MM.1S (cell line): ENCODE data around the gene HYAL1.

ENCODE experiments used
- DNase-seq: peaks from one replicate; pipeline ENCODE4 v3.0.0-alpha.2; 2015
- H2AFZ ChIP-seq: fragments of 300-600 bp; sonication (generic); 2 replicates; pipeline ENCODE4 v1.6.0; 2016; ENCODE audit warnings: antibody characterized with exemption, low read length
- H3F3A ChIP-seq: fragments of 300-600 bp; sonication (generic); 2 replicates; pipeline ENCODE4 v1.6.1; 2016; ENCODE audit warnings: mild to moderate bottlenecking, antibody characterized with exemption, low read length, moderate library complexity, mixed read lengths; ENCODE audit not compliant: insufficient read depth
- H3K27ac ChIP-seq: fragments of 300-600 bp; sonication (generic); 2 replicates; pipeline ENCODE4 v1.5.1; 2016; ENCODE audit warnings: mild to moderate bottlenecking, low read length
- H3K27me3 ChIP-seq: fragments of 300-600 bp; sonication (generic); replicated peaks from 2 replicates; pipeline ENCODE4 v1.6.0; 2016; ENCODE audit warnings: low read length; ENCODE audit not compliant: insufficient read depth
- H3K36me3 ChIP-seq: fragments of 300-600 bp; sonication (generic); replicated peaks from 2 replicates; pipeline ENCODE4 v1.6.1; 2016; ENCODE audit warnings: mild to moderate bottlenecking, low read length, mixed read lengths; ENCODE audit not compliant: insufficient read depth
- H3K4me1 ChIP-seq: fragments of 300-600 bp; sonication (generic); 2 replicates; pipeline ENCODE4 v1.6.1; 2016; ENCODE audit warnings: low read length, mixed read lengths
- H3K4me2 ChIP-seq: fragments of 300-600 bp; sonication (generic); 2 replicates; pipeline ENCODE4 v1.6.0; 2016; ENCODE audit warnings: low read depth, low read length
- H3K4me3 ChIP-seq: fragments of 300-600 bp; sonication (generic); 2 replicates; pipeline ENCODE4 v1.5.1; 2016; ENCODE audit warnings: low read length, mixed read lengths
- H3K79me2 ChIP-seq: fragments of 300-600 bp; sonication (generic); 2 replicates; pipeline ENCODE4 v1.6.1; 2016; ENCODE audit warnings: mixed run types, low read length, mixed read lengths
- H3K9ac ChIP-seq: fragments of 300-600 bp; sonication (generic); 2 replicates; pipeline ENCODE4 v1.6.1; 2016; ENCODE audit warnings: low read length, mixed read lengths
- H3K9me2 ChIP-seq: fragments of 300-600 bp; sonication (generic); replicated peaks from 2 replicates; pipeline ENCODE4 v1.6.1; 2016; ENCODE audit warnings: mild to moderate bottlenecking, low read length, mixed read lengths; ENCODE audit not compliant: insufficient read depth
- H3K9me3 ChIP-seq: fragments of 300-600 bp; sonication (generic); replicated peaks from 2 replicates; pipeline ENCODE4 v1.6.1; 2016; ENCODE audit warnings: mild to moderate bottlenecking, low read length, mixed read lengths; ENCODE audit not compliant: insufficient read depth
- H4K20me1 ChIP-seq: fragments of 300-600 bp; sonication (generic); 2 replicates; pipeline ENCODE4 v1.6.1; 2016; ENCODE audit warnings: mild to moderate bottlenecking, low read length, moderate library complexity, mixed read lengths; ENCODE audit not compliant: insufficient read depth
- EZH2 ChIP-seq: fragments of 300-600 bp; sonication (generic); optimal IDR thresholded peaks from 2 replicates; pipeline ENCODE3; 2017; ENCODE audit warnings: low read depth, mild to moderate bottlenecking, antibody characterized with exemption, low read length, mixed read lengths
- EZH2phosphoT487 ChIP-seq: fragments of 300-600 bp; sonication (generic); IDR thresholded peaks from 2 replicates; pipeline ENCODE4 v1.6.1; 2018; ENCODE audit warnings: antibody characterized with exemption, low read length
- TF ChIP-seq, protein P1 (sequence below): fragments of 300-600 bp; sonication (generic); IDR thresholded peaks from 2 replicates; pipeline ENCODE4 v1.5.1; 2016; ENCODE audit warnings: antibody characterized with exemption, low read length, mixed read lengths

The HYAL1 gene

GRCh38 chr3:50345586-50346234 is 42.3 kb upstream of the HYAL1 start, which contains the start of gene ZMYND10:
Gene ZMYND10, minus strand, starts transcription at chr3:50345732. Its CDS starts 153 bp downstream, at chr3:50345579.
- no peaks in the 10 kb centered on the region for H3K36me3 ChIP-seq
- 0 out of 2 replicates have a peak, but pooled peaks cover 2% of the 10 kb centered on the region for H3F3A ChIP-seq
- peaks cover 16% of the 10 kb centered on the region; the same call in 1 of the 2 replicates for H3K4me1 ChIP-seq
- 0 out of 2 replicates have a peak, but pooled peaks cover under 1% of the 10 kb centered on the region for H3K27me3 ChIP-seq
- H3K9ac ChIP-seq, result peak within 1 kb of the TSS; percentile 36
- no peak within 1 kb of the TSS for H3K27ac ChIP-seq
- peaks cover 19% of the 10 kb centered on the region for H3K79me2 ChIP-seq
- H3K4me3 ChIP-seq, result peak within 1 kb of the TSS; percentile 61
- H3K4me2 ChIP-seq, result peak within 1 kb of the TSS; percentile 85
- peak within 1 kb of the TSS; percentile 73 for H2AFZ ChIP-seq
- no peaks in the 10 kb centered on the region for H3K9me2 ChIP-seq
- H3K9me3 ChIP-seq, result no peaks in the 10 kb centered on the region
- TF ChIP-seq EZH2 (no peak), EZH2phosphoT487 (no peak)
- TF ChIP-seq, protein P1, sequence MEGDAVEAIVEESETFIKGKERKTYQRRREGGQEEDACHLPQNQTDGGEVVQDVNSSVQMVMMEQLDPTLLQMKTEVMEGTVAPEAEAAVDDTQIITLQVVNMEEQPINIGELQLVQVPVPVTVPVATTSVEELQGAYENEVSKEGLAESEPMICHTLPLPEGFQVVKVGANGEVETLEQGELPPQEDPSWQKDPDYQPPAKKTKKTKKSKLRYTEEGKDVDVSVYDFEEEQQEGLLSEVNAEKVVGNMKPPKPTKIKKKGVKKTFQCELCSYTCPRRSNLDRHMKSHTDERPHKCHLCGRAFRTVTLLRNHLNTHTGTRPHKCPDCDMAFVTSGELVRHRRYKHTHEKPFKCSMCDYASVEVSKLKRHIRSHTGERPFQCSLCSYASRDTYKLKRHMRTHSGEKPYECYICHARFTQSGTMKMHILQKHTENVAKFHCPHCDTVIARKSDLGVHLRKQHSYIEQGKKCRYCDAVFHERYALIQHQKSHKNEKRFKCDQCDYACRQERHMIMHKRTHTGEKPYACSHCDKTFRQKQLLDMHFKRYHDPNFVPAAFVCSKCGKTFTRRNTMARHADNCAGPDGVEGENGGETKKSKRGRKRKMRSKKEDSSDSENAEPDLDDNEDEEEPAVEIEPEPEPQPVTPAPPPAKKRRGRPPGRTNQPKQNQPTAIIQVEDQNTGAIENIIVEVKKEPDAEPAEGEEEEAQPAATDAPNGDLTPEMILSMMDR, result no peak
- DNase-seq, result peak; percentile 66
- no peaks in the 10 kb centered on the region for H4K20me1 ChIP-seq

DNA sequence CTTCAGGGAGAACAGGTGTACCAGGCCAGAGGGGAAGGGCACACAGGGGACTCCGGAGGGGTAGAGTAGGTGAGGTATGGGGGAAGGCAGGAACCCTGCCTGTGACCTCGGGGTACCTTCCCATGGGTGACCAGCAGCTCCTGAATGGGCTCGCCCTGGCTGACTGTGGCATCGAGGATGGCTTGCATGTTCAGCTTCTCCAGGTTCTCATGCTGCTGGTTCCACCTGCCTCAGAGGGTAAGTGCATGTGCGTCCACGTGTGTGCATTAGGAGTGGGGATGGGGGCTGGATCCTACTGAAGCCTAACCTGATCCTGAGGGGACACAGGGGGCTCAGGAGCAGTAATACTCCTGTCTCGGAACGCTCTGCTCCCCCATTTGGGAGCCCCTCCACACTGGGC is 41.6 kb upstream of the HYAL1 start:
- Histone ChIP-seq H2AFZ (peak overlapping the region; percentile 73), H3K4me3 (peak overlapping the region; percentile 61), H3K27me3 (peaks cover 7% of the 10 kb centered on the region; the same call in 1 of the 2 replicates), H3K9me3 (no peaks in the 10 kb centered on the region), H3K9ac (peak overlapping the region; percentile 36; the same call in 1 of the 2 replicates), H3K4me1 (peaks cover 16% of the 10 kb centered on the region; the same call in 1 of the 2 replicates), H3K79me2 (peaks cover 14% of the 10 kb centered on the region), H3K9me2 (no peaks in the 10 kb centered on the region), H3K27ac (no peak overlapping the region), H3K4me2 (peak overlapping the region; percentile 85), H4K20me1 (no peaks in the 10 kb centered on the region), H3F3A (0 out of 2 replicates have a peak, but pooled peaks cover 2% of the 10 kb centered on the region), H3K36me3 (no peaks in the 10 kb centered on the region)
- no peak for DNase-seq
- TF ChIP-seq EZH2phosphoT487 (no peak), EZH2 (no peak)
- TF ChIP-seq, protein P1, result no peak

DNA sequence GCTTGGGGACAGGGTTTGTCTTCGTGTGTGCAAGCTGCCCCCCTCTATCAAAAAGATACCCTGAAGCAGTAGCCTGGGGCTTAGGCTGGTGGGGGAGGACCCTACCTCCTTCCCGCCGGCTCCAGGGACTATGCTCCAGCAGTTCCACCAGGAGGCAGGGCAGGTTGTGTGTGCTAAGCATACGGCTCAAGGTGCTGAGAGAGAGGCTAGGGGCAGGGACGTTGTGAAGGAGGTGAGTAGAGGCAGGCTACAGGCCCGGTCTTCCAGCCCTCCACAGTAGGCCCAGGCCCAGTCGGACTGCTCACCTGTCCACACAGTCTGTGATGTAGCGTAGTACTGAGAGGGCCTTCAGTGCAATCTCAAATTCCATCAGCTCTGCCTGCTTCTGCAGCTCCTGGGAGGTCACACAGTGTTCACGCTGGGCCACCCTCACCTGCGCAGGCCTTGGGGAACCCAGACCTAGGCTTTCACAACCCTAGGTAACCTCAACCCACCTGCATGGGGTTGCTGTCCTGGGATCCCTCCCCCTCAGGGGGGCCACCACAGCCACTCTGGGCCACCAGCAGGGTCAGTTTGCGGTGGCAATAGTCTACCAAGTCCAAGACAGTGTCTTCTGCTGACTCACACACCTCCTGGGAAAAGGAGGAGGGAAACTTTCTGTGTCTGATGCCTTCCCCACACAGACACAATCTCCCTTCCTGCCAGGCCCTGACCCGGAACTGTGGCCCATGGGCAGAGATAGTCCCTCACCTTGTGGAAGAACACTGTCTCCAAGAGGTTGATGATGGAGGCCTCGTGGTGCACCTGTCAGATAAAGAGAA is 39.6 kb upstream of the HYAL1 start:
- Histone ChIP-seq H3K4me2 (no peak overlapping the region), H3K36me3 (no peaks in the 10 kb centered on the region), H4K20me1 (no peaks in the 10 kb centered on the region), H3K27me3 (peaks cover 10% of the 10 kb centered on the region; the same call in 1 of the 2 replicates), H3F3A (peaks cover 3% of the 10 kb centered on the region; the same call in 1 of the 2 replicates), H3K4me1 (peaks cover 10% of the 10 kb centered on the region), H3K79me2 (0 out of 2 replicates have a peak, but pooled peaks cover 5% of the 10 kb centered on the region), H3K4me3 (no peak overlapping the region), H3K9ac (no peak overlapping the region), H2AFZ (no peak overlapping the region), H3K27ac (no peak overlapping the region), H3K9me2 (no peaks in the 10 kb centered on the region), H3K9me3 (no peaks in the 10 kb centered on the region)
- DNase-seq, result no peak
- no peak for TF ChIP-seq EZH2phosphoT487
- TF ChIP-seq EZH2, result no peak
- TF ChIP-seq, protein P1, result no peak
